OCI-LY7 (cell line): ENCODE measurements around the gene ZAR1L. TPM values are rescaled to one million over a fixed set of nuclear protein-coding genes. Genes with fewer than 3 reads are reported as not detected.
"Not testable (repeated sequence)": the region's sequence is repeated elsewhere in the genome, so short reads cannot be mapped to it uniquely, and the experiment has no call there.

Source experiments
- Bru-seq: library from RNA; stranded (reverse); fragments of 400-500 nt; gene quantifications from one replicate; lab custom pipeline; 2021; lab: Mats Ljungman, UMichigan
- BruChase-seq, 2 experiments: library from RNA; stranded (reverse); fragments of 400-500 nt; gene quantifications; one replicate each; lab custom pipeline; 2021; lab: Mats Ljungman, UMichigan
- BruUV-seq: library from RNA; stranded (reverse); fragments of 400-500 nt; replicated peaks from 2 replicates; lab custom pipeline; 2021; lab: Mats Ljungman, UMichigan
- CTCF ChIA-PET: fragments of 300-600 bp; sonication (Branson Sonifier 250); formaldehyde crosslinking; loops from one replicate; lab custom pipeline; 2022; ENCODE audit warnings: antibody characterized with exemption; ENCODE audit not compliant: unreplicated experiment; lab: Charles Lee
- POLR2A ChIA-PET: fragments of 300-600 bp; sonication (Branson Sonifier 250); formaldehyde crosslinking; loops from one replicate; lab custom pipeline; 2022; ENCODE audit warnings: antibody characterized with exemption; lab: Charles Lee
- DNase-seq: peaks from one replicate; pipeline ENCODE4 v3.0.0-alpha.2; 2015; ENCODE audit warnings: low spot score
- H2AFZ ChIP-seq: fragments of 200-600 bp; sonication (generic), shearing (Covaris generic); 2 replicates; pipeline ENCODE4 v1.6.1; 2014; ENCODE audit warnings: mild to moderate bottlenecking, antibody characterized with exemption, low read length, moderate library complexity
- H3K27ac ChIP-seq: fragments of 200-600 bp; sonication (generic); 2 replicates; pipeline ENCODE4 v1.5.1; 2014; ENCODE audit warnings: mixed run types, low read depth, mild to moderate bottlenecking, moderate library complexity, low read length, inconsistent platforms; ENCODE audit not compliant: poor library complexity, severe bottlenecking
- H3K36me3 ChIP-seq: fragments of 200-600 bp; sonication (generic); 2 replicates; pipeline ENCODE4 v1.6.1; 2014; ENCODE audit warnings: mild to moderate bottlenecking, antibody characterized with exemption, low read length, moderate library complexity, mixed read lengths; ENCODE audit not compliant: insufficient read depth
- H3K4me1 ChIP-seq: fragments of 200-600 bp; sonication (generic); 2 replicates; pipeline ENCODE4 v1.5.1; 2014; ENCODE audit warnings: mild to moderate bottlenecking, low read length; ENCODE audit not compliant: insufficient read depth, poor library complexity, severe bottlenecking
- H3K4me2 ChIP-seq: fragments of 200-600 bp; sonication (generic); 2 replicates; pipeline ENCODE4 v1.6.1; 2014; ENCODE audit warnings: mild to moderate bottlenecking, low read length
- H3K4me3 ChIP-seq: fragments of 200-600 bp; sonication (generic); 2 replicates; pipeline ENCODE4 v1.5.1; 2014; ENCODE audit warnings: mild to moderate bottlenecking, low read depth, low read length; ENCODE audit not compliant: poor library complexity, severe bottlenecking
- H3K79me2 ChIP-seq: fragments of 200-600 bp; sonication (generic); 2 replicates; pipeline ENCODE4 v1.6.1; 2016; ENCODE audit warnings: low read depth, mild to moderate bottlenecking, low read length, moderate library complexity, mixed read lengths; ENCODE audit not compliant: insufficient read depth
- H3K9me2 ChIP-seq: fragments of 200-600 bp; sonication (generic); 2 replicates; pipeline ENCODE4 v1.6.1; 2016; ENCODE audit warnings: mild to moderate bottlenecking, low read length, mixed read lengths; ENCODE audit not compliant: insufficient read depth
- H3K9me3 ChIP-seq: fragments of 200-600 bp; sonication (generic); 2 replicates; pipeline ENCODE4 v1.6.1; 2014; ENCODE audit warnings: mild to moderate bottlenecking, mixed run types, low read length, mixed read lengths
- H4K20me1 ChIP-seq: fragments of 200-600 bp; sonication (generic); 2 replicates; pipeline ENCODE4 v1.6.1; 2014; ENCODE audit warnings: mild to moderate bottlenecking, antibody characterized with exemption, low read length, moderate library complexity, mixed read lengths; ENCODE audit not compliant: insufficient read depth
- CTCF ChIP-seq: fragments of 200-600 bp; sonication (generic); conservative IDR thresholded peaks from 2 replicates; pipeline ENCODE4 v1.5.1; 2014; ENCODE audit warnings: mild to moderate bottlenecking, antibody characterized with exemption, low read length, moderate library complexity, mixed read lengths
- EZH2phosphoT487 ChIP-seq: fragments of 200-600 bp; sonication (generic); IDR thresholded peaks from 2 replicates; pipeline ENCODE4 v1.6.1; 2018; ENCODE audit warnings: low read depth, borderline replicate concordance, mild to moderate bottlenecking, mixed run types, antibody characterized with exemption, low read length, moderate library complexity, mixed read lengths
- intact Hi-C: fragments of 100-400 bp; cut with micrococcal nuclease; formaldehyde crosslinking; loops from one replicate; pipeline ENCODE4 v1.10.0; 2022; ENCODE audit not compliant: unreplicated experiment
- long read RNA-seq: library from polyadenylated mRNA; stranded (forward); transcript quantifications from one replicate; pipeline ENCODE4 v2.0.0, GENCODE V29; 2022
- total RNA-seq, 2 experiments: library from RNA; depleted of rRNA in 1 of 2; stranded (reverse); fragments of >200 nt in 1 of 2; shearing (Covaris generic) in 1 of 2; gene quantifications; 2 replicates each; pipeline ENCODE4 v1.2.3, GENCODE V29; 2014 to 2022

ZAR1L gene
- total RNA-seq (2014; rRNA removed; shearing (Covaris generic)) = 0.10 and 0.32 TPM in 2 replicates
- total RNA-seq (2022) = 0.76 and 1.1 TPM in 2 replicates
- percentile 41 among the genes with signal in this experiment for Bru-seq, nascent RNA
- BruChase-seq, experiment 1, labeled RNA remaining after a 6-hour chase = percentile 44 among the genes with signal in this experiment
- BruChase-seq, experiment 2, labeled RNA remaining after a 2-hour chase = percentile 47 among the genes with signal in this experiment
- long read RNA-seq, partial matches to known transcripts = 1 of 2 reads
- long read RNA-seq, other reads (novel, unspliced or antisense) = 1 of 2 reads

- Histone ChIP-seq H3K4me3 (peak within 1 kb of the TSS; percentile 79), H3K4me1 (peaks cover 27% of the 10 kb centered on the region), H3K4me2 (peak within 1 kb of the TSS; percentile 90), H3K79me2 (peaks cover 24% of the 10 kb centered on the region; the same call in 1 of the 2 replicates), H3K9me2 (no peaks in the 10 kb centered on the region), H3K36me3 (peaks cover 32% of the 10 kb centered on the region), H2AFZ (peak within 1 kb of the TSS; percentile 78), H3K27ac (peak within 1 kb of the TSS; percentile 92), H3K9me3 (no peaks in the 10 kb centered on the region; the same call in 1 of the 2 replicates), H4K20me1 (no peaks in the 10 kb centered on the region)
- POLR2A ChIA-PET = interaction anchor here (0.5 to 1.3 kb wide), 16 partner anchors 8 to 406 kb away, joined by 3 to 6 read pairs (median 3); partner anchors contain the start of gene N4BP2L1
- intact Hi-C loops = loop anchor here (2.0 to 10.0 kb wide), 7 partner anchors 68 to 1153 kb away; partner anchors contain the start of genes HSPH1, N4BP2L2 and PDS5B
- TF ChIP-seq CTCF = no peak
- peak; percentile 94 for DNase-seq
- BruUV-seq = TSS peak; percentile 92
- CTCF ChIA-PET = no interaction called here
Observed at GRCh38 chr13:32315238-32316027, at the start of gene ZAR1L, which contains the start of gene BRCA2. Gene ZAR1L, minus strand, starts transcription at chr13:32315363. Its CDS starts 3,438 bp downstream, at chr13:32311925. Gene BRCA2, plus strand, starts transcription at chr13:32315508. Its CDS starts 953 bp downstream, at chr13:32316461.

GRCh38 chr13:32362574-32362973, 47.4 kb upstream of the ZAR1L start:
- Histone ChIP-seq H2AFZ (no peak overlapping the region), H3K79me2 (no peaks in the 10 kb centered on the region), H3K4me3 (no peak overlapping the region), H3K9me3 (no peaks in the 10 kb centered on the region), H3K36me3 (peaks cover 86% of the 10 kb centered on the region), H3K4me2 (no peak overlapping the region), H4K20me1 (no peaks in the 10 kb centered on the region), H3K9me2 (no peaks in the 10 kb centered on the region), H3K27ac (no peak overlapping the region), H3K4me1 (no peaks in the 10 kb centered on the region)
- BruUV-seq = no TSS peak
- TF ChIP-seq EZH2phosphoT487 = no peak
- no peak for TF ChIP-seq CTCF
- CTCF ChIA-PET = no interaction called here
- POLR2A ChIA-PET = interaction anchor here (0.6 to 1.4 kb wide), 3 partner anchors 14 to 296 kb away, joined by 3 to 4 read pairs (median 3); no protein-coding TSS in a partner anchor
- no peak for DNase-seq
- intact Hi-C loops = no loop called here

GRCh38 chr13:32355935-32356334, 40.8 kb upstream of the ZAR1L start:
- CTCF ChIA-PET, intact Hi-C loops, H3K4me1 ChIP-seq, H3K27ac ChIP-seq, H3K4me2 ChIP-seq, H3K9me2 ChIP-seq, H3K9me3 ChIP-seq, DNase-seq, H2AFZ ChIP-seq, H4K20me1 ChIP-seq, H3K4me3 ChIP-seq, BruUV-seq, H3K79me2 ChIP-seq: not testable (repeated sequence)
- POLR2A ChIA-PET = interaction anchor here (0.6 to 0.7 kb wide), 2 partner anchors 9 to 803 kb away, joined by 3 read pairs; no protein-coding TSS in a partner anchor
- peaks cover 70% of the 10 kb centered on the region for H3K36me3 ChIP-seq
